Calu3 (cell line): ENCODE measurements around the gene FEM1C. TPM values are rescaled to one million over a fixed set of nuclear protein-coding genes. Genes with fewer than 3 reads are reported as not detected.

ENCODE experiments used
- BruUV-seq: library from RNA; stranded (reverse); fragments of 400-500 nt; replicated peaks from 2 replicates; lab custom pipeline; 2021; lab: Mats Ljungman, UMichigan
- CTCF ChIA-PET: fragments of 300-600 bp; sonication (Branson Sonifier 250); formaldehyde crosslinking; loops from one replicate; lab custom pipeline; 2022; ENCODE audit warnings: antibody characterized with exemption; lab: Charles Lee
- DNase-seq: peaks from one replicate; pipeline ENCODE4 v3.0.0; 2022
- H3K27ac Mint-ChIP-seq: one replicate; pipeline ENCODE4 v1.8.0; 2022; ENCODE audit warnings: mixed read lengths; ENCODE audit not compliant: unreplicated experiment
- H3K27me3 Mint-ChIP-seq: one replicate; pipeline ENCODE4 v1.8.0; 2022; ENCODE audit warnings: mixed read lengths; ENCODE audit not compliant: unreplicated experiment
- H3K36me3 Mint-ChIP-seq: one replicate; pipeline ENCODE4 v1.8.0; 2022; ENCODE audit warnings: mild to moderate bottlenecking, moderate library complexity, mixed read lengths; ENCODE audit not compliant: insufficient read depth, unreplicated experiment
- H3K4me1 Mint-ChIP-seq: one replicate; pipeline ENCODE4 v1.8.0; 2022; ENCODE audit warnings: mild to moderate bottlenecking, low read depth, mixed read lengths; ENCODE audit not compliant: unreplicated experiment
- H3K4me3 Mint-ChIP-seq: one replicate; pipeline ENCODE4 v1.8.0; 2022; ENCODE audit warnings: mild to moderate bottlenecking, low read depth, moderate library complexity, mixed read lengths; ENCODE audit not compliant: unreplicated experiment
- H3K9me3 Mint-ChIP-seq: one replicate; pipeline ENCODE4 v1.8.0; 2022; ENCODE audit warnings: low read depth, mixed read lengths; ENCODE audit not compliant: unreplicated experiment
- CTCF ChIP-seq: fragments of 200-600 bp; IDR thresholded peaks from one replicate; pipeline ENCODE4 v1.8.0; 2022; ENCODE audit warnings: antibody characterized with exemption; ENCODE audit not compliant: unreplicated experiment
- intact Hi-C: fragments of 100-400 bp; cut with micrococcal nuclease; formaldehyde crosslinking; loops from one replicate; pipeline ENCODE4 v1.10.0; 2022; ENCODE audit not compliant: unreplicated experiment
- total RNA-seq: library from RNA; stranded (reverse); gene quantifications from 2 replicates; pipeline ENCODE4 v1.2.3, GENCODE V29; 2022

Gene FEM1C
- total RNA-seq, 1 experiment from 2014 or later = 42.8 TPM

- BruUV-seq = no TSS peak
- Mint-ChIP-seq H3K9me3 (no peaks in the 10 kb centered on the region), H3K4me3 (no peak overlapping the region), H3K36me3 (no peaks in the 10 kb centered on the region), H3K4me1 (peaks cover 28% of the 10 kb centered on the region), H3K27ac (no peak overlapping the region), H3K27me3 (no peaks in the 10 kb centered on the region)
- no peak for TF ChIP-seq CTCF
- intact Hi-C loops = no loop called here
- no peak for DNase-seq
- CTCF ChIA-PET = no interaction called here
These were observed 24.1 kb upstream of the FEM1C start for GRCh38 chr5:115568668-115569067.

DNA sequence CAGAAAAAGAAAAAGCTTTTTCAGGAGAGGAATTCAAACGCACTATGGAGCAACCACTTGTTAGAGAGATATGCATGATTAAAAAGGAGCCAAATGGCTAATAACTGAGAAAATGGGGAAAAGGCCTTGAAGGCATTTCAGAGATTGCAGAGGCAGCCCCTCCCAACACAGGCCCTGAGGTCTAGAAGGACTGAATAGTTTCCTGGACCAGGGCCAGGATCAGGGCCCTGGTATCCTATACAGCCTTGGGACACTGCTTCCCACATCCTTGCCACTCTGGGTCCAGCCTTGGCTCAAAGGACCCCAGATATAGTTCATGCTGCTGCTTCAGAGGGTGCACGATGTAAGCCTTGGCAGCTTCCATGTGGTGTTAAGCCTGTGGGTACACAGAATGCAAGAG lies 20.7 kb upstream of the FEM1C start:
- no peaks in the 10 kb centered on the region for H3K36me3 Mint-ChIP-seq
- intact Hi-C loops = no loop called here
- peaks cover 20% of the 10 kb centered on the region for H3K4me1 Mint-ChIP-seq
- no peak for TF ChIP-seq CTCF
- no peak overlapping the region for H3K27ac Mint-ChIP-seq
- no peak overlapping the region for H3K4me3 Mint-ChIP-seq
- CTCF ChIA-PET = interaction anchor here (1.0 to 1.1 kb wide), 2 partner anchors 9 to 189 kb away, joined by 4 to 6 read pairs; no protein-coding TSS in a partner anchor
- no peaks in the 10 kb centered on the region for H3K9me3 Mint-ChIP-seq
- BruUV-seq = no TSS peak
- no peaks in the 10 kb centered on the region for H3K27me3 Mint-ChIP-seq
- DNase-seq = no peak

DNA sequence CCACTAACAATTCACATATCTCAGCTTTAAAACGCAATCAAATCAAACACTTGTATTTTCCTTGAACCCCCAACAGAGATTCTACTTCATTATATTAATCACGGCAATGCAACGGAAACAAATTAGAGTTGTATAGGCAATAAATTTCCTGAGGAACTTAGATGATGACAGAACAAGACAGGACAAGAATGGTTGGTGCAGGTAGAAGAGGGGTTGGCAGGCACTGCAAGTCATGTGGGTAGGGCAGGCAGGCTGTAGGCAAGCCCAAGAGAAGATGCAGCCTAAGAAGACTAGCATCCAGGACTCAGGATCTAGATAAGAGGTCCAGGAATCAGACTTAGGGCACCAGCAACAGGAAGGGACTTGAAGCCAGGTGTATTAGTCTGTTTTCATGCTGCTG lies 16.6 kb upstream of the FEM1C start:
- no peak overlapping the region for H3K4me3 Mint-ChIP-seq
- DNase-seq = no peak
- no peaks in the 10 kb centered on the region for H3K27me3 Mint-ChIP-seq
- TF ChIP-seq CTCF = no peak
- no peaks in the 10 kb centered on the region for H3K9me3 Mint-ChIP-seq
- H3K36me3 Mint-ChIP-seq = no peaks in the 10 kb centered on the region
- CTCF ChIA-PET = no interaction called here
- H3K27ac Mint-ChIP-seq = no peak overlapping the region
- intact Hi-C loops = no loop called here
- H3K4me1 Mint-ChIP-seq = peaks cover 26% of the 10 kb centered on the region
- no TSS peak for BruUV-seq

DNA sequence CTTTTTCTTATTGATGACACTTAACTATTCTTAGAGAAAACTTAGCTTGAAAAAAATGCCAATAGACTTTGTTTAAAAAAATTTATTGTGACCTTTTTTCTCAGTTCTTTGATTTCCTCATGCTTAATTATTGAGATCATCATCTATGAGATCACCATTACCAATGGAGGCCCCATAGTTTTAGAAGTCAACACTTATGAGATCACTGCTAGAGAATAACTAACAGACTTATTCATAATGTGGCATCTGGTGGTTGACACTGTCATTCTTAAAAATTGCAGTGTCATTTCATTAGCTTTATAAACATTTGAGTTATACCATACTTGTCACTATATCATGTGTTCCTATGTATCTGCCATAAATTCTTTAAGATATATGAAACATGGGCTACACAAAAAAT lies 14.9 kb upstream of the FEM1C start:
- Mint-ChIP-seq H3K4me1 (peaks cover 9% of the 10 kb centered on the region), H3K27ac (no peak overlapping the region), H3K36me3 (no peaks in the 10 kb centered on the region), H3K9me3 (no peaks in the 10 kb centered on the region), H3K4me3 (no peak overlapping the region), H3K27me3 (no peaks in the 10 kb centered on the region)
- intact Hi-C loops = no loop called here
- DNase-seq = no peak
- no TSS peak for BruUV-seq
- CTCF ChIA-PET = interaction anchor here (0.7 to 1.4 kb wide), 2 partner anchors 8 to 26 kb away, joined by 3 to 4 read pairs; no protein-coding TSS in a partner anchor
- no peak for TF ChIP-seq CTCF
